ENCODE measurements around the gene PIK3C3.

PIK3C3 gene

DNA sequence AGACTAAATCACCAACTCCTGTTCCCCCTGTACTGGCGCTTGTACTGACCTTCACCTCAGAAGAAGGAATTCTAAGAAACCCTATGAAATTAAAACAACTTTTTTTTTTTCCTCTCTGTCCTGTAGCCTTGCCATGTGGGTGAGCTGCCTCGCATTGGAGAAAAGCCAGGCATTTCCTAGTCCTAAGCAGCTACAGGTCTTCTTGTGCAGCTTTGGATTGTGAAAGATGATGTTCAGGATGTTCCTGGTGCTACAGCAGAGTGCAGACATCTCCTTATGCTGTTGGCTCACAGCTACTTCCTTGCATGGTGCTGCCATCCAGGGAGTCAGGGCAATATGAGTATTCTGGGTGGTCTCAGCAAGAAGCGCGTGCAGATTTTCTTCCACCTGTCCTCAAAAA, 11.9 kb downstream of the PIK3C3 start:
- H3K27ac ChIP-seq, result no peak overlapping the region
- TF ChIP-seq, protein P1, sequence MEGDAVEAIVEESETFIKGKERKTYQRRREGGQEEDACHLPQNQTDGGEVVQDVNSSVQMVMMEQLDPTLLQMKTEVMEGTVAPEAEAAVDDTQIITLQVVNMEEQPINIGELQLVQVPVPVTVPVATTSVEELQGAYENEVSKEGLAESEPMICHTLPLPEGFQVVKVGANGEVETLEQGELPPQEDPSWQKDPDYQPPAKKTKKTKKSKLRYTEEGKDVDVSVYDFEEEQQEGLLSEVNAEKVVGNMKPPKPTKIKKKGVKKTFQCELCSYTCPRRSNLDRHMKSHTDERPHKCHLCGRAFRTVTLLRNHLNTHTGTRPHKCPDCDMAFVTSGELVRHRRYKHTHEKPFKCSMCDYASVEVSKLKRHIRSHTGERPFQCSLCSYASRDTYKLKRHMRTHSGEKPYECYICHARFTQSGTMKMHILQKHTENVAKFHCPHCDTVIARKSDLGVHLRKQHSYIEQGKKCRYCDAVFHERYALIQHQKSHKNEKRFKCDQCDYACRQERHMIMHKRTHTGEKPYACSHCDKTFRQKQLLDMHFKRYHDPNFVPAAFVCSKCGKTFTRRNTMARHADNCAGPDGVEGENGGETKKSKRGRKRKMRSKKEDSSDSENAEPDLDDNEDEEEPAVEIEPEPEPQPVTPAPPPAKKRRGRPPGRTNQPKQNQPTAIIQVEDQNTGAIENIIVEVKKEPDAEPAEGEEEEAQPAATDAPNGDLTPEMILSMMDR (conservative IDR thresholded peaks at IDR 0.05), result no peak

DNA sequence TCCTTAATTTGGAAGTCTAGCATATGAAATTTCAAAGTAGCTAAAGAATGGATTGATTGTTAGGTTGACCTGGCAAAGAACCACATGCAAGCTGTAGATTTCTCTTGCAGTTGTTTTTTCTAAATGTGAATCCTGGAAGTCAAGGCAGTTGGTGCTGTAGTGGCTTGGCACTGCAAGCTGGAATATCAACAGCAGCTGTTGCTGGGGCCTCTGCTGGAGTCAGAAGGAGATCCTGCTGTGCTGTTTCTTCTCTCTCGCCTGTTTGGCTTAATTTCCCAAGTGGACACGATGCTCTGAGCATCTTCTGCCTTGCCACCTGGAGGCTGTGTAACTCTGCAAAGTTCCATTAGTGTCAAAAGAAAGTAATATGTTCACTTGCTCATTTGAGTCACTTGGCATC, 12.6 kb downstream of the PIK3C3 start:
- no peak overlapping the region for H3K27ac ChIP-seq
- TF ChIP-seq, protein P1 (conservative IDR thresholded peaks at IDR 0.05), result no peak

DNA sequence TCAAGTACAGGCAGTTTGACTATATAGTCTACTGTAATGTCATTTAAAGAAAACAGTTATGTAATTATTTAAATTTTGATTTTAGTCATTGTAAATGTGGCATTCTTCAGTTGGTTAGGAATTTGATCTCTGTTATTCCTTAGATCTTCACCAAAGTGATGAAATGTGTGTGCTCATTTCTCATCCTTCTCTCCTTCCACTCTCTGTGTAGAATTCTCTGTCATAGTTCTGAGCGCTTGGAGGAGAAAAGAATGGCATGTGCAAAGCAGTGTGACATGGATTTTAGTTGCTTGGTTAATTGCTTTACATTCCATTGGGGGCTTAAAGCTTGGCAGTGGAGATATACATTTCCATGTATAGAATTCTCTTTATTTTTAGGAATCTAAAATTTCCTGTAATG, 14.8 kb downstream of the PIK3C3 start:
- TF ChIP-seq, protein P1 (conservative IDR thresholded peaks at IDR 0.05), result no peak
- H3K27ac ChIP-seq, result no peak overlapping the region

- H3K27ac ChIP-seq, result no peak overlapping the region
- TF ChIP-seq, protein P1 (conservative IDR thresholded peaks at IDR 0.05), result no peak
Measured at GRCh38 chr18:41972067-41972925, 17.3 kb downstream of the PIK3C3 start.

DNA sequence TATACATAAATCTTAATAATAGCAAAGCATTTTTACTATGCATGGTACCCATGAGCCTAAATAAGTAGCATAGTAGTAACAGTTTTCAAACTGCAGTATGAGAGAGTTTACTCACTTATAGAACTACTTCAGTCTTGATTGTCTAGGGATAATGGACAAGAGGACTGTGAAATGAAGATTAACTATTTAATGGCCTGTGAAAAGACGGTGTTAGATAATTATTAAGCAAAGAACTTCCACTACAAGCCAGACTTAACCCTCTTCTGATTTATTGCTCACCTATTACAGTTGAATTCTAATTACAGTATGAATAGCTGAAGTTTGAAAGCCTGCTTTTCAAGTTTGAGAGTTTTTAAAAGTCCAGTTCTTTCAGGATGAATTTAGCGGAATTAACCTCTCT, 18.9 kb downstream of the PIK3C3 start:
- TF ChIP-seq, protein P1 (conservative IDR thresholded peaks at IDR 0.05), result no peak
- H3K27ac ChIP-seq, result no peak overlapping the region

GRCh38 chr18:41974796-41975201, 19.8 kb downstream of the PIK3C3 start:
- no peak overlapping the region for H3K27ac ChIP-seq
- TF ChIP-seq, protein P1 (conservative IDR thresholded peaks at IDR 0.05), result no peak

DNA sequence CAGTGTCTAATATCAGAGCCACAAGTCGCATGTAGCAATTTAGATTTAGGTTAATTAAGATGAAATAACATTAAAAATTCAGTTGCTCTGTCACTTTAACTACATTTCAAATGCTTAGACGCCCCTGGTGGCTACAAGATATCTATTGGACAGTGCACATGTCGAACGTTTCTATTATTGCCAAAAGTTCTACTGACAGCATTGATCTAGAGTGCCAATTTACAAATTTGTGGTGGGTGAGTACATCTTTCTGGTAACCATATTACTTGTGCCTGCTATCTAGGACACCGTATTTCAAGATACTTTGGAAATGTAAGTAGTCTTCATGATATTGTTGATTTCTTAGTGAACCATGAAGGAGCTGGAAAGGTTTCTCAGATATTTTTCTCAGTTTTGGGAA, 20.2 kb downstream of the PIK3C3 start:
- H3K27ac ChIP-seq, result no peak overlapping the region
- TF ChIP-seq, protein P1 (conservative IDR thresholded peaks at IDR 0.05), result no peak
